ENCODE data around the gene C6orf163. TPM values are rescaled to one million over a fixed set of nuclear protein-coding genes. Genes with fewer than 3 reads are reported as not detected.
A peak's percentile ranks its signal among the peaks of the same experiment; 100 is the strongest.

C6orf163 gene
- total RNA-seq, 1 experiment from 2014 or later: 2.1 TPM

DNA sequence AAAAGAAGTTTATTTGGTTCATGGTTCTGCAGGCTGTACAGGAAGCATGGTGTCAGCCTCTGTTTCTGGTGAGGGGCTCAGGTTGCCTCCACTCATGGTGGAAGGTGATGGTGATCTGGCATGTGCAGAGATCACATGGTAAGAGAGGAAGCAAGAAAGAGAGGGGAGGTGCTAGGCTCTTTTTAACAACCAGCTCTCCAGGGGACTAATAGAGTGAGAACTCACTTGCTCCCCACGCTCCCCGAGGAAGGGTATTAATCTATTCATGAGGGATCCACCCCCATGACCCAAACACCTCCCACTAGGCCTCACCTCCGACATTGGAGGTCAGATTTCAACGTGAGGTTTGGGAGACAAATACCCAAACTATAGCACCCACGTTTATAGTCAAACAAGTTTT is 11.6 kb upstream of the C6orf163 start:
- Histone ChIP-seq H3K4me1 (ENCODE audit: insufficient read depth, low read length, poor library complexity, severe bottlenecking) (no peaks in the 10 kb centered on the region), H3K9me3 (ENCODE audit: low read depth, low read length, poor library complexity, severe bottlenecking) (no peaks in the 10 kb centered on the region), H3K4me3 (ENCODE audit: low read depth, low read length, poor library complexity, severe bottlenecking) (no peak overlapping the region), H3K27ac (ENCODE audit: low read depth, low read length, poor library complexity, severe bottlenecking) (no peak overlapping the region), H3K27me3 (replicated peaks; ENCODE audit: insufficient read depth, low read depth, low read length, poor library complexity) (no peaks in the 10 kb centered on the region), H3K36me3 (ENCODE audit: insufficient read depth, low read length, poor library complexity, severe bottlenecking) (no peaks in the 10 kb centered on the region)
- POLR2A ChIA-PET (ENCODE audit: low non-redundant PET): no interaction called here
- no peak for DNase-seq (ENCODE audit: low spot score)
- BruUV-seq (replicated peaks): no TSS peak
- no peak for TF ChIP-seq EZH2 (IDR thresholded peaks at IDR 0.05; ENCODE audit: borderline replicate concordance, low read depth, low read length, poor library complexity, severe bottlenecking)
- TF ChIP-seq, protein P1, sequence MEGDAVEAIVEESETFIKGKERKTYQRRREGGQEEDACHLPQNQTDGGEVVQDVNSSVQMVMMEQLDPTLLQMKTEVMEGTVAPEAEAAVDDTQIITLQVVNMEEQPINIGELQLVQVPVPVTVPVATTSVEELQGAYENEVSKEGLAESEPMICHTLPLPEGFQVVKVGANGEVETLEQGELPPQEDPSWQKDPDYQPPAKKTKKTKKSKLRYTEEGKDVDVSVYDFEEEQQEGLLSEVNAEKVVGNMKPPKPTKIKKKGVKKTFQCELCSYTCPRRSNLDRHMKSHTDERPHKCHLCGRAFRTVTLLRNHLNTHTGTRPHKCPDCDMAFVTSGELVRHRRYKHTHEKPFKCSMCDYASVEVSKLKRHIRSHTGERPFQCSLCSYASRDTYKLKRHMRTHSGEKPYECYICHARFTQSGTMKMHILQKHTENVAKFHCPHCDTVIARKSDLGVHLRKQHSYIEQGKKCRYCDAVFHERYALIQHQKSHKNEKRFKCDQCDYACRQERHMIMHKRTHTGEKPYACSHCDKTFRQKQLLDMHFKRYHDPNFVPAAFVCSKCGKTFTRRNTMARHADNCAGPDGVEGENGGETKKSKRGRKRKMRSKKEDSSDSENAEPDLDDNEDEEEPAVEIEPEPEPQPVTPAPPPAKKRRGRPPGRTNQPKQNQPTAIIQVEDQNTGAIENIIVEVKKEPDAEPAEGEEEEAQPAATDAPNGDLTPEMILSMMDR (conservative IDR thresholded peaks at IDR 0.05; ENCODE audit: low read depth, low read length): no peak
- CTCF ChIA-PET: no interaction called here
- intact Hi-C loops (cut with micrococcal nuclease; ENCODE audit: unreplicated experiment): no loop called here

DNA sequence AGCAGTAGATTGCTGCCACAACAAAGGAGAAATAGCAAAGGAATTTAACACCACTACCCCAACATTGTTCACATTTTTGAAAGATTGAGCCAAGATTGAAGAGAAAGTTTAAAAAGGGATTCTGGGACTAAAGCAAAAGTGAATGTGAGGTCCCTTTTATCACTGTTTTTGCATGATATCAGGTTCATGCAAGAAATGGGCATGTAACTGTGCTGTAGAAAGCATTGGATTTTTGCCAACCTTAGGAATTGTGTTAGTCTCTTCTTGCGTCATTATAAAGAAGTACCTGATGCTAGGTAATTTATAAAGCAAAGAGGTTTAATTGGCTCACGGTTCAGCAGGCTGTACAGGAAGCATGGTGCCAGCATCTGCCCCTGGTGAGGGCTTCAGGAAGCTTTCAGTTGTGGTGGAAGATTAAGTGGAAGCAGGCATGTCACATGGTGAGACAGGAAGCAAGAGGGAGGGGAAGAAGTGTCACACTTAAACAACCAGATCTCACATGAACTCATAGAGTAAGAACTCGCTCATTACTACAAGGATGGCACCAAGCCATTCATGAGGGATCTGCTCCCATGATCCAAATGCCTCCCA is 10.9 kb upstream of the C6orf163 start:
- peak; percentile 71 for DNase-seq (ENCODE audit: low spot score)
- POLR2A ChIA-PET (ENCODE audit: low non-redundant PET): no interaction called here
- H3K36me3 ChIP-seq (ENCODE audit: insufficient read depth, low read length, poor library complexity, severe bottlenecking): no peaks in the 10 kb centered on the region
- intact Hi-C loops (cut with micrococcal nuclease; ENCODE audit: unreplicated experiment): no loop called here
- CTCF ChIA-PET: no interaction called here
- H3K4me1 ChIP-seq (ENCODE audit: insufficient read depth, low read length, poor library complexity, severe bottlenecking): no peaks in the 10 kb centered on the region
- H3K9me3 ChIP-seq (ENCODE audit: low read depth, low read length, poor library complexity, severe bottlenecking): no peaks in the 10 kb centered on the region
- no peaks in the 10 kb centered on the region for H3K27me3 ChIP-seq (replicated peaks; ENCODE audit: insufficient read depth, low read depth, low read length, poor library complexity)
- no peak overlapping the region for H3K4me3 ChIP-seq (ENCODE audit: low read depth, low read length, poor library complexity, severe bottlenecking)
- no TSS peak for BruUV-seq (replicated peaks)
- no peak overlapping the region for H3K27ac ChIP-seq (ENCODE audit: low read depth, low read length, poor library complexity, severe bottlenecking)
- TF ChIP-seq EZH2 (IDR thresholded peaks at IDR 0.05; ENCODE audit: borderline replicate concordance, low read depth, low read length, poor library complexity, severe bottlenecking): no peak
- TF ChIP-seq, protein P1 (conservative IDR thresholded peaks at IDR 0.05; ENCODE audit: low read depth, low read length): no peak

DNA sequence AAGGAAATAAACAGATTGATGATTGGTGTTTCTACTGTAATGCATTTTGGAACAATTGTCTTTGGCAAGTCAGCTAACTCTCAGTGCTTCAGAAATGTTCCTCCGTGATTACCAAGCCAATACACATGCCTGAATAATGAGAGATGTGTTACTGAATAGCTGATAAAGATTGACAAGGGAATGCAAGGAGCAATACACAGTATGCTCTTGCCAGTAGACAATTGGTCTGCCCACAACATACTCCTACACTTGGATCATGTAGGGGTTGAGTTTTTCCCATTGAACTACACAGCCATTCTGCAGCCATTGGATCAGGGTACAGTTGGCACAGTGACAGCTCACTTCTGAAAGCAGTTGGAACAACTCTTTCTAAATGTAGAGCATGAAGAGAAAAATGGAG is 9.9 kb upstream of the C6orf163 start:
- Histone ChIP-seq H3K27me3 (replicated peaks; ENCODE audit: insufficient read depth, low read depth, low read length, poor library complexity) (no peaks in the 10 kb centered on the region), H3K4me3 (ENCODE audit: low read depth, low read length, poor library complexity, severe bottlenecking) (no peak overlapping the region), H3K27ac (ENCODE audit: low read depth, low read length, poor library complexity, severe bottlenecking) (no peak overlapping the region), H3K9me3 (ENCODE audit: low read depth, low read length, poor library complexity, severe bottlenecking) (no peaks in the 10 kb centered on the region), H3K36me3 (ENCODE audit: insufficient read depth, low read length, poor library complexity, severe bottlenecking) (no peaks in the 10 kb centered on the region), H3K4me1 (ENCODE audit: insufficient read depth, low read length, poor library complexity, severe bottlenecking) (peaks cover 5% of the 10 kb centered on the region)
- ChIA-PET CTCF (no interaction called here), POLR2A (ENCODE audit: low non-redundant PET) (no interaction called here)
- no TSS peak for BruUV-seq (replicated peaks)
- DNase-seq (ENCODE audit: low spot score): no peak
- intact Hi-C loops (cut with micrococcal nuclease; ENCODE audit: unreplicated experiment): no loop called here
- no peak for TF ChIP-seq EZH2 (IDR thresholded peaks at IDR 0.05; ENCODE audit: borderline replicate concordance, low read depth, low read length, poor library complexity, severe bottlenecking)
- TF ChIP-seq, protein P1 (conservative IDR thresholded peaks at IDR 0.05; ENCODE audit: low read depth, low read length): no peak
